ENCODE data around the gene SATB2.
A peak's percentile ranks its signal among the peaks of the same experiment; 100 is the strongest.

SATB2 gene

DNA sequence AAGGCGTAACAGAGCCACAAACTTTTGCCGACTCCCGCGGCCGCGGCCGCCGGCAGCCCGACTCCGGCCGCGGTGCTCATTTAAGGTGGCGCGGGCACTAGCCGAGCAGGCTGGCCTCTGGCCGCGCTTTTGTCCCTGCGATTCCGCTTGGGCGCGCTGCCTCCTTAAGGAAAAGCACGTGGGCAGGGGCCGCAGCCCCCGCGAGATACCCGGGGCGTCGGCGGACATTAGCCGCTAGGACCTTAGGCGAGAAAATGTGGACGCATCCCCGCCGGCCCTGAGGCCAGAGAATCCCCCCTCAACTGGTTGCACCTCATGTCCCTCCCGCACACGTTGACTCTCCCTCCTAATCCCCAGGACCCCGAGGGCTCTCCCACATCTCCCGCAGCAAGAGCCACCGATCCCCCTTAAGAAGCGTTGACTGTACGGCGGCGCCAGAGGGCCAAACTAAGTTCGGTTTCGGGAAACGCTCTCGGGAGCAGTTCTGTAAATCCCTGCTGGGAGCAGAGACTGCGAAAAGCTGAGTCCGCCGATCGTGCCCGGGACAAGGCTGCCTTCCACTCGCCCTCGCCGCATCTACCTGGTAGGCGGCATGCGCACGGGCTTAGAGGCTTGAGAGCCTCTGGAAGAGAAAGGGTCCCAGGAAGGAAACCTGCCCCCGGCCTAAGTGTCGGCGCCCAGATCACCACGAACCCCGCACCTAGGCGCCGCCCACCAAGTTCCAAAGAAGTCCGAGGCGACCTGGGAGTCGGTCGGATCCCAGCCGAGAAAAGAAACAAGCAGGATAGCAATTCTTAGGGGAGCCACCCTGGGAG, 1.8 kb upstream of the SATB2 start (continued):
- TF ChIP-seq KLF8 (tag by site-specific recombination; IDR thresholded peaks at IDR 0.05) (peak; percentile 55; the same call in 1 of the 2 replicates), ZNF184 (tag by site-specific recombination; IDR thresholded peaks at IDR 0.05) (no peak), ZNF670 (tag by site-specific recombination; IDR thresholded peaks at IDR 0.05; ENCODE audit: low read depth) (no peak), ZNF433 (tag by site-specific recombination; IDR thresholded peaks at IDR 0.05; ENCODE audit: low read depth) (no peak), ZNF518A (tag by site-specific recombination; conservative IDR thresholded peaks at IDR 0.05; ENCODE audit: low read depth) (no peak), ZNF24 (tag by site-specific recombination; IDR thresholded peaks at IDR 0.05) (peak; percentile 59), BCL11A (tag by site-specific recombination; IDR thresholded peaks at IDR 0.05; ENCODE audit: low read depth) (no peak), ZNF776 (tag by site-specific recombination; IDR thresholded peaks at IDR 0.05; ENCODE audit: borderline replicate concordance) (no peak), ZNF549 (tag by site-specific recombination; IDR thresholded peaks at IDR 0.05) (no peak), ZNF341 (tag by site-specific recombination; IDR thresholded peaks at IDR 0.05; ENCODE audit: low read depth) (no peak; the same call in 1 of the 2 replicates), GLIS2 (tag by site-specific recombination; IDR thresholded peaks at IDR 0.05) (peak; percentile 92), KLF17 (tag by site-specific recombination; IDR thresholded peaks at IDR 0.05) (0 out of 2 replicates have a peak, but pooled peaks have one; percentile 12), MEIS1 (CRISPR knock-in tag; IDR thresholded peaks at IDR 0.05; ENCODE audit: borderline replicate concordance) (no peak), TCF7L2 (IDR thresholded peaks at IDR 0.05; ENCODE audit: borderline replicate concordance, low read depth, low read length) (no peak), PATZ1 (tag by site-specific recombination; IDR thresholded peaks at IDR 0.05) (peak; percentile 81), ZNF350 (tag by site-specific recombination; IDR thresholded peaks at IDR 0.05) (no peak), YY2 (tag by site-specific recombination; IDR thresholded peaks at IDR 0.05) (0 out of 2 replicates have a peak, but pooled peaks have one; percentile 28), TRIM28 (IDR thresholded peaks at IDR 0.05; ENCODE audit: borderline replicate concordance, low read length) (0 out of 2 replicates have a peak, but pooled peaks have one; percentile 25), ZNF140 (tag by site-specific recombination; IDR thresholded peaks at IDR 0.05) (no peak), ZNF510 (tag by site-specific recombination; IDR thresholded peaks at IDR 0.05; ENCODE audit: insufficient replicate concordance) (no peak)
- TF ChIP-seq, protein P1, sequence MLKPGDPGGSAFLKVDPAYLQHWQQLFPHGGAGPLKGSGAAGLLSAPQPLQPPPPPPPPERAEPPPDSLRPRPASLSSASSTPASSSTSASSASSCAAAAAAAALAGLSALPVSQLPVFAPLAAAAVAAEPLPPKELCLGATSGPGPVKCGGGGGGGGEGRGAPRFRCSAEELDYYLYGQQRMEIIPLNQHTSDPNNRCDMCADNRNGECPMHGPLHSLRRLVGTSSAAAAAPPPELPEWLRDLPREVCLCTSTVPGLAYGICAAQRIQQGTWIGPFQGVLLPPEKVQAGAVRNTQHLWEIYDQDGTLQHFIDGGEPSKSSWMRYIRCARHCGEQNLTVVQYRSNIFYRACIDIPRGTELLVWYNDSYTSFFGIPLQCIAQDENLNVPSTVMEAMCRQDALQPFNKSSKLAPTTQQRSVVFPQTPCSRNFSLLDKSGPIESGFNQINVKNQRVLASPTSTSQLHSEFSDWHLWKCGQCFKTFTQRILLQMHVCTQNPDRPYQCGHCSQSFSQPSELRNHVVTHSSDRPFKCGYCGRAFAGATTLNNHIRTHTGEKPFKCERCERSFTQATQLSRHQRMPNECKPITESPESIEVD (tag by site-specific recombination; IDR thresholded peaks at IDR 0.05) = no peak
- TF ChIP-seq, protein P2, sequence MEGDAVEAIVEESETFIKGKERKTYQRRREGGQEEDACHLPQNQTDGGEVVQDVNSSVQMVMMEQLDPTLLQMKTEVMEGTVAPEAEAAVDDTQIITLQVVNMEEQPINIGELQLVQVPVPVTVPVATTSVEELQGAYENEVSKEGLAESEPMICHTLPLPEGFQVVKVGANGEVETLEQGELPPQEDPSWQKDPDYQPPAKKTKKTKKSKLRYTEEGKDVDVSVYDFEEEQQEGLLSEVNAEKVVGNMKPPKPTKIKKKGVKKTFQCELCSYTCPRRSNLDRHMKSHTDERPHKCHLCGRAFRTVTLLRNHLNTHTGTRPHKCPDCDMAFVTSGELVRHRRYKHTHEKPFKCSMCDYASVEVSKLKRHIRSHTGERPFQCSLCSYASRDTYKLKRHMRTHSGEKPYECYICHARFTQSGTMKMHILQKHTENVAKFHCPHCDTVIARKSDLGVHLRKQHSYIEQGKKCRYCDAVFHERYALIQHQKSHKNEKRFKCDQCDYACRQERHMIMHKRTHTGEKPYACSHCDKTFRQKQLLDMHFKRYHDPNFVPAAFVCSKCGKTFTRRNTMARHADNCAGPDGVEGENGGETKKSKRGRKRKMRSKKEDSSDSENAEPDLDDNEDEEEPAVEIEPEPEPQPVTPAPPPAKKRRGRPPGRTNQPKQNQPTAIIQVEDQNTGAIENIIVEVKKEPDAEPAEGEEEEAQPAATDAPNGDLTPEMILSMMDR (tag by site-specific recombination; IDR thresholded peaks at IDR 0.05) = peak; percentile 77; the same call in 1 of the 2 replicates
- TF ChIP-seq, protein P3, sequence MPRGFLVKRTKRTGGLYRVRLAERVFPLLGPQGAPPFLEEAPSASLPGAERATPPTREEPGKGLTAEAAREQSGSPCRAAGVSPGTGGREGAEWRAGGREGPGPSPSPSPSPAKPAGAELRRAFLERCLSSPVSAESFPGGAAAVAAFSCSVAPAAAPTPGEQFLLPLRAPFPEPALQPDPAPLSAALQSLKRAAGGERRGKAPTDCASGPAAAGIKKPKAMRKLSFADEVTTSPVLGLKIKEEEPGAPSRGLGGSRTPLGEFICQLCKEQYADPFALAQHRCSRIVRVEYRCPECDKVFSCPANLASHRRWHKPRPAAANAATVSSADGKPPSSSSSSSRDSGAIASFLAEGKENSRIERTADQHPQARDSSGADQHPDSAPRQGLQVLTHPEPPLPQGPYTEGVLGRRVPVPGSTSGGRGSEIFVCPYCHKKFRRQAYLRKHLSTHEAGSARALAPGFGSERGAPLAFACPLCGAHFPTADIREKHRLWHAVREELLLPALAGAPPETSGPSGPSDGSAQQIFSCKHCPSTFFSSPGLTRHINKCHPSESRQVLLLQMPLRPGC (tag by site-specific recombination; IDR thresholded peaks at IDR 0.05) = no peak
- TF ChIP-seq, protein P4, sequence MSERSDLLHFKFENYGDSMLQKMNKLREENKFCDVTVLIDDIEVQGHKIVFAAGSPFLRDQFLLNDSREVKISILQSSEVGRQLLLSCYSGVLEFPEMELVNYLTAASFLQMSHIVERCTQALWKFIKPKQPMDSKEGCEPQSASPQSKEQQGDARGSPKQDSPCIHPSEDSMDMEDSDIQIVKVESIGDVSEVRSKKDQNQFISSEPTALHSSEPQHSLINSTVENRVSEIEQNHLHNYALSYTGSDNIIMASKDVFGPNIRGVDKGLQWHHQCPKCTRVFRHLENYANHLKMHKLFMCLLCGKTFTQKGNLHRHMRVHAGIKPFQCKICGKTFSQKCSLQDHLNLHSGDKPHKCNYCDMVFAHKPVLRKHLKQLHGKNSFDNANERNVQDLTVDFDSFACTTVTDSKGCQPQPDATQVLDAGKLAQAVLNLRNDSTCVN (tag by site-specific recombination; optimal IDR thresholded peaks at IDR 0.05) = peak; percentile 81

All from HEK293 (cell line).